Sigmoid colon (tissue), 7 donors: ENCODE results near the gene NIPAL3. TPM values are rescaled to one million over a fixed set of nuclear protein-coding genes. Genes with fewer than 3 reads are reported as not detected.
"Not testable (repeated sequence)": the region's sequence is repeated elsewhere in the genome, so short reads cannot be mapped to it uniquely, and the experiment has no call there.

ENCODE experiments used
- DNase-seq: peaks from one replicate; pipeline ENCODE4 v3.0.0-alpha.2; 2019
- H3K27ac ChIP-seq, 4 donors: fragments of 200-600 bp; sonication (generic); one replicate each; pipeline ENCODE4 v1.5.1; 2016 to 2019; ENCODE audit warnings: mild to moderate bottlenecking in 1 of 4
- H3K27me3 ChIP-seq, 3 donors: fragments of 200-600 bp; sonication (generic); one replicate each; pipeline ENCODE4 v1.5.1; 2019; ENCODE audit warnings: mild to moderate bottlenecking in 1 of 3
- H3K36me3 ChIP-seq, 4 donors: fragments of 200-600 bp; sonication (generic); one replicate each; pipeline ENCODE4 v1.5.1; 2016 to 2019
- H3K4me1 ChIP-seq, 4 donors: fragments of 200-600 bp; sonication (generic); one replicate each; pipeline ENCODE4 v1.5.1; 2017 to 2019
- H3K4me3 ChIP-seq, 4 donors: fragments of 200-600 bp; sonication (generic); one replicate each; pipeline ENCODE4 v1.5.1; 2017 to 2019; ENCODE audit warnings: mild to moderate bottlenecking in 2 of 4, moderate library complexity in 1 of 4
- H3K9me3 ChIP-seq, 4 donors: fragments of 200-600 bp in 3 of 4; sonication (generic) in 3 of 4; one replicate each; pipeline versions ENCODE4 v1.5.1 to v1.6.1; 2013 to 2019
- CTCF ChIP-seq, 4 experiments: fragments of 450-650 bp in 3 of 4; fragments of 200-600 bp in 1 of 4; IDR thresholded peaks; one replicate each; pipeline ENCODE4 v1.5.1; 2016 to 2019; ENCODE audit warnings: antibody characterized with exemption in 4 of 4, mild to moderate bottlenecking in 3 of 4, moderate library complexity in 2 of 4
- EP300 ChIP-seq, 4 donors: sonication (generic); formaldehyde crosslinking; IDR thresholded peaks; one replicate each; pipeline ENCODE4 v1.6.1; 2017; ENCODE audit warnings: antibody characterized with exemption in 4 of 4
- POLR2A ChIP-seq, 2 donors: fragments of 450-650 bp; IDR thresholded peaks; one replicate each; pipeline ENCODE4 v1.6.1; 2016; ENCODE audit warnings: antibody characterized with exemption in 2 of 2, mild to moderate bottlenecking in 2 of 2, moderate library complexity in 2 of 2
- POLR2AphosphoS5 ChIP-seq, 4 donors: sonication (generic); formaldehyde crosslinking; IDR thresholded peaks; one replicate each; pipeline ENCODE4 v1.6.1; 2017; ENCODE audit warnings: antibody characterized with exemption in 4 of 4
- WGBS, 2 donors: extraction: QIAGEN DNeasy Blood & Tissue Kit; methylation state at CpG; one replicate each; pipeline ENCODE4 v1.1.7; 2013; 5-methylcytosine and 5-hydroxymethylcytosine counted together
- intact Hi-C: fragments of 100-400 bp; cut with DNase I; formaldehyde crosslinking; loops from one replicate; pipeline ENCODE4 v1.15.1; 2023
- polyA plus RNA-seq, 3 donors: library from polyadenylated mRNA; stranded (reverse); fragments of 200-250 nt; gene quantifications; one replicate each; pipeline ENCODE4 v1.2.3, GENCODE V29; 2013
- total RNA-seq, 4 donors: library from RNA; depleted of rRNA; stranded (reverse); fragments of >200 nt; gene quantifications; one replicate each; pipeline ENCODE4 v1.1.0, GENCODE V29; 2016
- donor health status: healthy with polysubstance abuse.
- donor health status: Bipolar disorder and iron deficiency.
- donor health status: healthy.

The NIPAL3 gene
- total and polyA plus RNA-seq, 7 donors: 5.8 to 53.2 (median 23.7) TPM

GRCh38 chr1:24491577-24492360, 76.2 kb downstream of the NIPAL3 start:
- peaks cover 0 to 35% (median 0%) of the 10 kb centered on the region in 3 donors for H3K27me3 ChIP-seq
- WGBS, 2 donors: 61 to 64% methylated on average over 15 of the region's 15 CpGs
- no peak overlapping the region for H3K4me3 ChIP-seq
- H3K27ac ChIP-seq: no peak overlapping the region
- intact Hi-C loops: no loop called here
- no peak for DNase-seq
- no peaks in the 10 kb centered on the region for H3K36me3 ChIP-seq
- TF ChIP-seq CTCF (IDR thresholded peaks at IDR 0.05): no peak
- H3K9me3 ChIP-seq: no peaks in the 10 kb centered on the region
- H3K4me1 ChIP-seq: no peaks in the 10 kb centered on the region

GRCh38 chr1:24492935-24493334, 77.3 kb downstream of the NIPAL3 start:
- WGBS, 2 donors: 60 to 88% methylated on average over 9 of the region's 9 CpGs
- H3K4me3 ChIP-seq, H3K27ac ChIP-seq, H3K36me3 ChIP-seq, H3K9me3 ChIP-seq, DNase-seq, H3K4me1 ChIP-seq, intact Hi-C loops: not testable (repeated sequence)
- peaks cover 0 to 35% (median 0%) of the 10 kb centered on the region in 3 donors for H3K27me3 ChIP-seq

GRCh38 chr1:24493785-24494184, 78.2 kb downstream of the NIPAL3 start:
- H3K27ac ChIP-seq: no peak overlapping the region

GRCh38 chr1:24498589-24498988, 83.0 kb downstream of the NIPAL3 start:
- Histone ChIP-seq H3K36me3 (no peaks in the 10 kb centered on the region), H3K4me3 (no peak overlapping the region), H3K9me3 (no peaks in the 10 kb centered on the region), H3K27me3 (peaks cover 0 to 6% (median 0%) of the 10 kb centered on the region in 3 donors), H3K27ac (no peak overlapping the region), H3K4me1 (peaks cover 0 to 10% (median 5%) of the 10 kb centered on the region in 4 donors)
- TF ChIP-seq EP300 (IDR thresholded peaks at IDR 0.05): no peak
- no peak for TF ChIP-seq POLR2A (IDR thresholded peaks at IDR 0.05)
- no peak for TF ChIP-seq POLR2AphosphoS5 (IDR thresholded peaks at IDR 0.05)
- no peak for TF ChIP-seq CTCF (IDR thresholded peaks at IDR 0.05)
- DNase-seq: no peak
- intact Hi-C loops: no loop called here
- 90 to 93% methylated on average over 12 of the region's 12 CpGs for WGBS, 2 donors

More at GRCh38 chr1:24493785-24494184, 78.2 kb downstream of the NIPAL3 start:
- Histone ChIP-seq H3K4me1 (no peaks in the 10 kb centered on the region), H3K4me3 (no peak overlapping the region), H3K36me3 (no peaks in the 10 kb centered on the region), H3K27me3 (peaks cover 0 to 35% (median 0%) of the 10 kb centered on the region in 3 donors), H3K9me3 (no peaks in the 10 kb centered on the region)
- TF ChIP-seq POLR2AphosphoS5 (IDR thresholded peaks at IDR 0.05) (no peak), CTCF (IDR thresholded peaks at IDR 0.05) (no peak), POLR2A (IDR thresholded peaks at IDR 0.05) (no peak), EP300 (IDR thresholded peaks at IDR 0.05) (no peak)
- WGBS, 2 donors: 63 to 88% methylated on average over 3 of the region's 3 CpGs
- intact Hi-C loops: no loop called here
- DNase-seq: no peak

- no peak overlapping the region for H3K4me3 ChIP-seq
- H3K36me3 ChIP-seq: no peaks in the 10 kb centered on the region
- 90 to 92% methylated on average over 5 of the region's 5 CpGs for WGBS, 2 donors
- intact Hi-C loops: loop anchor here (5.0 kb wide), 2 partner anchors 83 to 142 kb away; partner anchors contain the start of genes NIPAL3 and SRRM1
- H3K9me3 ChIP-seq: no peaks in the 10 kb centered on the region
- TF ChIP-seq EP300 (IDR thresholded peaks at IDR 0.05) (no peak), POLR2A (IDR thresholded peaks at IDR 0.05) (no peak)
- no peak overlapping the region for H3K27ac ChIP-seq
- peaks cover 0 to 12% (median 6%) of the 10 kb centered on the region in 4 donors for H3K4me1 ChIP-seq
- DNase-seq: no peak
- no peaks in the 10 kb centered on the region for H3K27me3 ChIP-seq
These were observed 84.9 kb downstream of the NIPAL3 start for GRCh38 chr1:24500448-24501048.
